OCI-LY1 (cell line): ENCODE data around the gene RPL9.

Experiments
- H2AFZ ChIP-seq: fragments of 200-600 bp; sonication (generic), shearing (Covaris generic); 2 replicates; pipeline ENCODE4 v1.6.0; 2014; ENCODE audit warnings: antibody characterized with exemption, mild to moderate bottlenecking, low read length
- H3F3A ChIP-seq: fragments of 200-600 bp; sonication (generic), shearing (Covaris generic); 2 replicates; pipeline ENCODE4 v1.6.0; 2014; ENCODE audit warnings: mild to moderate bottlenecking, antibody characterized with exemption, low read length, moderate library complexity; ENCODE audit not compliant: insufficient read depth
- H3K27ac ChIP-seq: fragments of 200-600 bp; sonication (generic); 2 replicates; pipeline ENCODE4 v1.5.1; 2014; ENCODE audit warnings: low read length, mixed run types, mild to moderate bottlenecking, low read depth; ENCODE audit not compliant: poor library complexity, severe bottlenecking
- H3K27me3 ChIP-seq: fragments of 200-600 bp; sonication (generic); 2 replicates; pipeline ENCODE4 v1.6.0; 2014; ENCODE audit warnings: antibody characterized with exemption, mild to moderate bottlenecking, low read length, moderate library complexity; ENCODE audit not compliant: insufficient read depth
- H3K36me3 ChIP-seq: fragments of 200-600 bp; sonication (generic); 2 replicates; pipeline ENCODE4 v1.6.1; 2014; ENCODE audit warnings: mild to moderate bottlenecking, antibody characterized with exemption, low read length, moderate library complexity, mixed read lengths; ENCODE audit not compliant: insufficient read depth
- H3K4me1 ChIP-seq: fragments of 200-600 bp; sonication (generic); 2 replicates; pipeline ENCODE4 v1.5.1; 2014; ENCODE audit warnings: mild to moderate bottlenecking, low read length, moderate library complexity; ENCODE audit not compliant: insufficient read depth, severe bottlenecking
- H3K4me2 ChIP-seq: fragments of 200-600 bp; sonication (generic), shearing (Covaris generic); 2 replicates; pipeline ENCODE4 v1.6.1; 2014; ENCODE audit warnings: low read length
- H3K4me3 ChIP-seq: fragments of 200-600 bp; sonication (generic); 2 replicates; pipeline ENCODE4 v1.5.1; 2014; ENCODE audit warnings: low read length, low read depth, mild to moderate bottlenecking, mixed read lengths; ENCODE audit not compliant: poor library complexity, severe bottlenecking
- H3K79me2 ChIP-seq: fragments of 200-600 bp; shearing (Covaris generic); 2 replicates; pipeline ENCODE4 v1.6.1; 2016; ENCODE audit warnings: mixed run types, low read length, mixed read lengths; ENCODE audit not compliant: insufficient read depth
- H3K9ac ChIP-seq: fragments of 200-600 bp; sonication (generic), shearing (Covaris generic); 2 replicates; pipeline ENCODE4 v1.6.1; 2014; ENCODE audit warnings: mild to moderate bottlenecking, low read length, mixed read lengths
- H3K9me2 ChIP-seq: fragments of 200-600 bp; sonication (generic), shearing (Covaris generic); 2 replicates; pipeline ENCODE4 v1.6.1; 2014; ENCODE audit warnings: low read depth, mild to moderate bottlenecking, low read length, mixed read lengths
- H3K9me3 ChIP-seq: fragments of 200-600 bp; shearing (Covaris generic); 2 replicates; pipeline ENCODE4 v1.6.1; 2014; ENCODE audit warnings: low read length, mixed read lengths
- H4K20me1 ChIP-seq: fragments of 200-600 bp; sonication (generic), shearing (Covaris generic); 2 replicates; pipeline ENCODE4 v1.6.0; 2016; ENCODE audit warnings: mild to moderate bottlenecking, low read length; ENCODE audit not compliant: insufficient read depth
- EZH2 ChIP-seq: fragments of 200-600 bp; sonication (generic), shearing (Covaris generic); IDR thresholded peaks from 2 replicates; pipeline ENCODE4 v1.8.0; 2017; ENCODE audit warnings: borderline replicate concordance, mixed run types, mild to moderate bottlenecking, antibody characterized with exemption, low read length, moderate library complexity, mixed read lengths
- TF ChIP-seq, protein P1 (sequence below): fragments of 200-600 bp; sonication (generic), shearing (Covaris generic); IDR thresholded peaks from 2 replicates; pipeline ENCODE4 v1.5.1; 2017; ENCODE audit warnings: mild to moderate bottlenecking, antibody characterized with exemption, low read length, moderate library complexity, mixed read lengths

The RPL9 gene

DNA sequence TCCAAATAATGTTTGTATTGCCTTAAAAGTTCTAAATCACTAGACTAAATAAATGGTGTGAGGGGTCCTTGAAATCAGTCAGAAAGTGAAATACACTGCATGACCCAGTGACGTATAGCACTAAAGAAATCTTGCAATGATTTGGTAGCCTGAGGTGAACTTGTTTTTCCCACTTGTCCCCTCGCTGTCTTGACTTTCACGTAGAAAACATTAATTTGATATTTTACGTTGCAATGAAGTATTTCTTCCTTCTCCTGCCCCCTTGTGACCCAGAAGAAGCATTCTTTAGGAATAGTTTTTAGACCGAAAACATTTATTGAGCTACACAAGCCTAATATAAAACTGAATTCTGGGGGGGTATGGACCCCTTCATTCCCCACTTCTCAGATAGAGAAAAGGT is 48.3 kb downstream of the RPL9 start:
- no peak overlapping the region for H3K27ac ChIP-seq
- H3K36me3 ChIP-seq, result no peaks in the 10 kb centered on the region
- no peaks in the 10 kb centered on the region for H4K20me1 ChIP-seq
- no peaks in the 10 kb centered on the region for H3K27me3 ChIP-seq
- no peaks in the 10 kb centered on the region for H3K9me3 ChIP-seq
- H3K9me2 ChIP-seq, result no peaks in the 10 kb centered on the region
- no peaks in the 10 kb centered on the region for H3K79me2 ChIP-seq
- H3K4me2 ChIP-seq, result peak overlapping the region; percentile 37
- no peak overlapping the region for H3K4me3 ChIP-seq
- TF ChIP-seq EZH2, result no peak
- TF ChIP-seq, protein P1, sequence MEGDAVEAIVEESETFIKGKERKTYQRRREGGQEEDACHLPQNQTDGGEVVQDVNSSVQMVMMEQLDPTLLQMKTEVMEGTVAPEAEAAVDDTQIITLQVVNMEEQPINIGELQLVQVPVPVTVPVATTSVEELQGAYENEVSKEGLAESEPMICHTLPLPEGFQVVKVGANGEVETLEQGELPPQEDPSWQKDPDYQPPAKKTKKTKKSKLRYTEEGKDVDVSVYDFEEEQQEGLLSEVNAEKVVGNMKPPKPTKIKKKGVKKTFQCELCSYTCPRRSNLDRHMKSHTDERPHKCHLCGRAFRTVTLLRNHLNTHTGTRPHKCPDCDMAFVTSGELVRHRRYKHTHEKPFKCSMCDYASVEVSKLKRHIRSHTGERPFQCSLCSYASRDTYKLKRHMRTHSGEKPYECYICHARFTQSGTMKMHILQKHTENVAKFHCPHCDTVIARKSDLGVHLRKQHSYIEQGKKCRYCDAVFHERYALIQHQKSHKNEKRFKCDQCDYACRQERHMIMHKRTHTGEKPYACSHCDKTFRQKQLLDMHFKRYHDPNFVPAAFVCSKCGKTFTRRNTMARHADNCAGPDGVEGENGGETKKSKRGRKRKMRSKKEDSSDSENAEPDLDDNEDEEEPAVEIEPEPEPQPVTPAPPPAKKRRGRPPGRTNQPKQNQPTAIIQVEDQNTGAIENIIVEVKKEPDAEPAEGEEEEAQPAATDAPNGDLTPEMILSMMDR, result peak; percentile 43; the same call in 1 of the 2 replicates
- no peaks in the 10 kb centered on the region for H3F3A ChIP-seq
- H3K4me1 ChIP-seq, result peaks cover 11% of the 10 kb centered on the region
- peak overlapping the region; percentile 54; the same call in 1 of the 2 replicates for H2AFZ ChIP-seq
- H3K9ac ChIP-seq, result no peak overlapping the region

DNA sequence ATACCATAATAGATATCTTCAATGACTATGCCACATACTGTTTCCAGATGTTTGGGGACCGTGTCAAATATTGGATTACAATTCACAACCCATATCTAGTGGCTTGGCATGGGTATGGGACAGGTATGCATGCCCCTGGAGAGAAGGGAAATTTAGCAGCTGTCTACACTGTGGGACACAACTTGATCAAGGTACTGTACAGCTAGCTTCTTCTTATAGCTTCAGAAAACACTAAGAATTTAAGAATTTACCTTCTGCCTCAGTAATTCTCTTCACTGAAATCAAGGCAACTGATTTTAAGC is 51.2 kb downstream of the RPL9 start:
- Histone ChIP-seq H3F3A (no peaks in the 10 kb centered on the region), H3K79me2 (no peaks in the 10 kb centered on the region), H2AFZ (no peak overlapping the region), H3K4me3 (no peak overlapping the region), H3K4me2 (no peak overlapping the region), H3K9ac (no peak overlapping the region), H3K4me1 (peaks cover 22% of the 10 kb centered on the region), H3K27ac (no peak overlapping the region), H4K20me1 (no peaks in the 10 kb centered on the region), H3K36me3 (no peaks in the 10 kb centered on the region), H3K9me3 (no peaks in the 10 kb centered on the region), H3K27me3 (no peaks in the 10 kb centered on the region), H3K9me2 (no peaks in the 10 kb centered on the region)
- TF ChIP-seq, protein P1, result no peak
- TF ChIP-seq EZH2, result no peak

DNA sequence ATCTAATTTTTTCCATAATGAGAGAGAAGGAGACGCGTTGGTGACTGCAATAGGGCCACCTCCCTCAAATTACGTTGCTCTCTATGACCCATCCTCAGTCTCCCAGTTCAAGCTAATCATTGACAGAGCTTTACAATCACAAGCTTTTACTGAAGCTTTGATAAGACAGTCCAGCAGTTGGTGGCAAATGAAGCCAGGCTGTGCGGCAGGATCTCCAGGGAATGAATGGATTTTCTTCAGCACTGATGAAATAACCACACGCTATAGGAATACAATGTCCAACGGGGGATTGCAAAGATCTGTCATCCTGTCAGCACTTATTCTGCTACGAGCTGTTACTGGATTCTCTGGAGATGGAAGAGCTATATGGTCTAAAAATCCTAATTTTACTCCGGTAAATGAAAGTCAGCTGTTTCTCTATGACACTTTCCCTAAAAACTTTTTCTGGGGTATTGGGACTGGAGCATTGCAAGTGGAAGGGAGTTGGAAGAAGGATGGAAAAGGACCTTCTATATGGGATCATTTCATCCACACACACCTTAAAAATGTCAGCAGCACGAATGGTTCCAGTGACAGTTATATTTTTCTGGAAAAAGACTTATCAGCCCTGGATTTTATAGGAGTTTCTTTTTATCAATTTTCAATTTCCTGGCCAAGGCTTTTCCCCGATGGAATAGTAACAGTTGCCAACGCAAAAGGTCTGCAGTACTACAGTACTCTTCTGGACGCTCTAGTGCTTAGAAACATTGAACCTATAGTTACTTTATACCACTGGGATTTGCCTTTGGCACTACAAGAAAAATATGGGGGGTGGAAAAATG is 51.7 kb downstream of the RPL9 start, which contains the start of gene KLB:
KLB (plus strand) TSS at position 168 of the 821 bp plus-strand sequence; CDS start at position 188, 20 bp downstream.
- Histone ChIP-seq H3K36me3 (no peaks in the 10 kb centered on the region), H3K4me3 (no peak within 1 kb of the TSS), H3K27ac (no peak within 1 kb of the TSS), H3F3A (no peaks in the 10 kb centered on the region), H4K20me1 (no peaks in the 10 kb centered on the region), H3K9me3 (no peaks in the 10 kb centered on the region), H3K27me3 (no peaks in the 10 kb centered on the region), H2AFZ (no peak within 1 kb of the TSS), H3K9ac (no peak within 1 kb of the TSS), H3K9me2 (no peaks in the 10 kb centered on the region), H3K4me1 (peaks cover 22% of the 10 kb centered on the region), H3K79me2 (no peaks in the 10 kb centered on the region), H3K4me2 (no peak within 1 kb of the TSS)
- TF ChIP-seq EZH2, result no peak
- TF ChIP-seq, protein P1, result no peak
